IPS-20b (cell line): Measurements from ENCODE around the gene CACNA1H.
"Not testable (repeated sequence)": the region's sequence is repeated elsewhere in the genome, so short reads cannot be mapped to it uniquely, and the experiment has no call there.

Experiments
- H3K27ac ChIP-seq: one replicate; pipeline ENCODE4 v1.5.1; 2013; ENCODE audit warnings: low read length
- H3K27me3 ChIP-seq: 2 replicates; pipeline ENCODE4 v1.6.1; 2013; ENCODE audit warnings: mild to moderate bottlenecking, low read length, inconsistent platforms; ENCODE audit not compliant: insufficient read depth
- H3K36me3 ChIP-seq: 2 replicates; pipeline ENCODE4 v1.6.1; 2013; ENCODE audit warnings: low read depth, mild to moderate bottlenecking, inconsistent platforms, low read length, moderate library complexity; ENCODE audit not compliant: insufficient read depth
- H3K4me1 ChIP-seq: 2 replicates; pipeline ENCODE4 v1.6.1; 2013; ENCODE audit warnings: mild to moderate bottlenecking, control low read depth, inconsistent platforms, low read length, moderate library complexity; ENCODE audit not compliant: insufficient read depth
- H3K4me3 ChIP-seq: 2 replicates; pipeline ENCODE4 v1.5.1; 2013; ENCODE audit warnings: mild to moderate bottlenecking, low read length, inconsistent platforms
- H3K9ac ChIP-seq: 2 replicates; pipeline ENCODE4 v1.6.1; 2013; ENCODE audit warnings: low read depth, mild to moderate bottlenecking, inconsistent platforms, low read length, moderate library complexity
- H3K9me3 ChIP-seq: 2 replicates; pipeline ENCODE4 v1.6.1; 2013; ENCODE audit warnings: mild to moderate bottlenecking, low read depth, low read length, inconsistent platforms; ENCODE audit not compliant: insufficient read depth

CACNA1H gene

GRCh38 chr16:1194665-1195392 lies 41.9 kb downstream of the CACNA1H start:
- Histone ChIP-seq H3K4me1 (no peaks in the 10 kb centered on the region; the same call in 1 of the 2 replicates), H3K4me3 (no peak overlapping the region), H3K9me3 (no peaks in the 10 kb centered on the region), H3K9ac (no peak overlapping the region), H3K27me3 (no peaks in the 10 kb centered on the region), H3K36me3 (no peaks in the 10 kb centered on the region), H3K27ac (no peak overlapping the region)

- H3K9me3 ChIP-seq: no peaks in the 10 kb centered on the region
- H3K4me3 ChIP-seq: no peak overlapping the region
- H3K36me3 ChIP-seq: no peaks in the 10 kb centered on the region
- no peak overlapping the region for H3K27ac ChIP-seq
- H3K4me1 ChIP-seq: no peaks in the 10 kb centered on the region; the same call in 1 of the 2 replicates
- H3K27me3 ChIP-seq: no peaks in the 10 kb centered on the region
- no peak overlapping the region for H3K9ac ChIP-seq
Measured at GRCh38 chr16:1195393-1195666, 42.4 kb downstream of the CACNA1H start.

GRCh38 chr16:1196494-1196893 lies 43.6 kb downstream of the CACNA1H start:
- no peaks in the 10 kb centered on the region for H3K9me3 ChIP-seq
- H3K36me3 ChIP-seq: no peaks in the 10 kb centered on the region
- H3K27ac ChIP-seq: no peak overlapping the region
- H3K9ac ChIP-seq: no peak overlapping the region
- no peaks in the 10 kb centered on the region; the same call in 1 of the 2 replicates for H3K4me1 ChIP-seq
- no peaks in the 10 kb centered on the region for H3K27me3 ChIP-seq
- no peak overlapping the region for H3K4me3 ChIP-seq

GRCh38 chr16:1197237-1197866 lies 44.4 kb downstream of the CACNA1H start:
- no peaks in the 10 kb centered on the region for H3K9me3 ChIP-seq
- H3K9ac ChIP-seq: no peak overlapping the region
- H3K27me3 ChIP-seq: no peaks in the 10 kb centered on the region
- H3K27ac ChIP-seq: no peak overlapping the region
- H3K4me3 ChIP-seq: no peak overlapping the region
- no peaks in the 10 kb centered on the region for H3K36me3 ChIP-seq
- H3K4me1 ChIP-seq: no peaks in the 10 kb centered on the region; the same call in 1 of the 2 replicates

GRCh38 chr16:1198194-1198593 lies 45.3 kb downstream of the CACNA1H start:
- no peaks in the 10 kb centered on the region for H3K4me1 ChIP-seq
- H3K9me3 ChIP-seq: no peaks in the 10 kb centered on the region
- H3K27me3 ChIP-seq: no peaks in the 10 kb centered on the region
- H3K36me3 ChIP-seq: no peaks in the 10 kb centered on the region
- no peak overlapping the region for H3K9ac ChIP-seq
- no peak overlapping the region for H3K27ac ChIP-seq
- no peak overlapping the region for H3K4me3 ChIP-seq

GRCh38 chr16:1198671-1199346 lies 45.9 kb downstream of the CACNA1H start:
- H3K27ac ChIP-seq, H3K36me3 ChIP-seq: not testable (repeated sequence)

GRCh38 chr16:1199347-1200013 lies 46.6 kb downstream of the CACNA1H start:
- no peaks in the 10 kb centered on the region for H3K27me3 ChIP-seq
- no peak overlapping the region for H3K4me3 ChIP-seq
- H3K27ac ChIP-seq: no peak overlapping the region
- no peaks in the 10 kb centered on the region for H3K9me3 ChIP-seq
- H3K9ac ChIP-seq: no peak overlapping the region
- no peaks in the 10 kb centered on the region for H3K4me1 ChIP-seq
- H3K36me3 ChIP-seq: no peaks in the 10 kb centered on the region

More at GRCh38 chr16:1198671-1199346, 45.9 kb downstream of the CACNA1H start:
- H3K27me3 ChIP-seq, H3K9me3 ChIP-seq, H3K4me3 ChIP-seq, H3K9ac ChIP-seq, H3K4me1 ChIP-seq: not testable (repeated sequence)

- Histone ChIP-seq H3K4me1 (no peaks in the 10 kb centered on the region), H3K36me3 (no peaks in the 10 kb centered on the region), H3K9ac (no peak overlapping the region), H3K9me3 (no peaks in the 10 kb centered on the region), H3K27ac (no peak overlapping the region), H3K27me3 (no peaks in the 10 kb centered on the region), H3K4me3 (no peak overlapping the region)
Measured at GRCh38 chr16:1200014-1200627, 47.2 kb downstream of the CACNA1H start.

GRCh38 chr16:1201444-1201843 lies 48.5 kb downstream of the CACNA1H start:
- no peak overlapping the region for H3K4me3 ChIP-seq
- H3K36me3 ChIP-seq: no peaks in the 10 kb centered on the region
- H3K9ac ChIP-seq: no peak overlapping the region
- H3K27me3 ChIP-seq: no peaks in the 10 kb centered on the region
- no peaks in the 10 kb centered on the region for H3K9me3 ChIP-seq
- no peak overlapping the region for H3K27ac ChIP-seq
- no peaks in the 10 kb centered on the region for H3K4me1 ChIP-seq

- Histone ChIP-seq H3K27ac (no peak overlapping the region), H3K27me3 (no peaks in the 10 kb centered on the region)
Measured at GRCh38 chr16:1202274-1202673, 49.4 kb downstream of the CACNA1H start.

GRCh38 chr16:1204933-1205332 lies 52.0 kb downstream of the CACNA1H start:
- H3K4me1 ChIP-seq: no peaks in the 10 kb centered on the region
- H3K9ac ChIP-seq: no peak overlapping the region
- H3K4me3 ChIP-seq: no peak overlapping the region
- no peaks in the 10 kb centered on the region for H3K36me3 ChIP-seq
- H3K9me3 ChIP-seq: no peaks in the 10 kb centered on the region
- no peaks in the 10 kb centered on the region for H3K27me3 ChIP-seq
- H3K27ac ChIP-seq: no peak overlapping the region

More at GRCh38 chr16:1202274-1202673, 49.4 kb downstream of the CACNA1H start:
- Histone ChIP-seq H3K4me1 (no peaks in the 10 kb centered on the region), H3K36me3 (no peaks in the 10 kb centered on the region), H3K9me3 (no peaks in the 10 kb centered on the region), H3K4me3 (no peak overlapping the region), H3K9ac (no peak overlapping the region)
